Hematopoietic multipotent progenitor cell treated with erythropoietin and hydrocortisone succinate and interleukin-3 and kit ligand, for 17 days (in vitro differentiated cells): ENCODE results near the gene ZBTB38.

ENCODE experiments used
- DNase-seq: peaks from one replicate; pipeline ENCODE4 v3.0.0-alpha.2; 2015; ENCODE audit warnings: low spot score

Gene ZBTB38

DNA sequence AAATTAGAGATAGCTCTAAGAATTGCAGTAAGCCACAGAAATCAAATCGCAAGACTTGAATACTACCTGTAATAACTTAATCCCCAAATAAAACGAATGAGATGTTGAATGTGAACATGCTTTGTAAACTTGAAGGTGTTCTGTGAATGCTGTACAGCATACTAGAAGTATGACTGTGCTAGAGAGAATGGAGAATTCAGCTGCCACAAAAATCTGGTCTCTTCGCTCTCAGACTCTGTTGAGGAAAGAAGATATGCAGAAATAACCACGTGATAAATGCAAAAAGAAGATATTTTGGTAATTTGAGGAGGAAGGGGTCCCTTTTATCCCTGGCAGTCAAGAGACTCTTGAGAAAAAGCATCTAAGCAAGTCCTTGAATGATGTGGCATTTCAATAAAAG, 37.3 kb downstream of the ZBTB38 start:
- no peak for DNase-seq

DNA sequence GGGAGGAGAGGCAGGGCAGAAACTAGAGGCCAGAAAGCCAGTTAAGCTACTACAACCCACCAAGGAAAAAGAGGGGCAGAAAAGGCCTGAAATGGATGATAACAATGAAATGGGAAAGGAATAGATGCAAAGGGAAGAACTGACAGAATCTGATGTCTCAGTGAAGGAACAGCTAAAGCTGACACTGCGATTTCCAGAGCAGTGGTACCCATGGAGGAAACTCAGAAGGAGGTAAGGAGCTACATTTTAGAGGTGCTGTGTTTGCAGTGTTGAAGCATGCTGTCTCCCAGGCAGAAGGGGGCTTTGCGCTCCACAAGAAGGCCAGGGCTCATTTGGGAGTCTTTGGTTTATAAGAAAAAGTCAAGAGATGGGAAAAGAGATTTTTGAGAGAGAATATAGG, 38.0 kb downstream of the ZBTB38 start:
- no peak for DNase-seq

DNA sequence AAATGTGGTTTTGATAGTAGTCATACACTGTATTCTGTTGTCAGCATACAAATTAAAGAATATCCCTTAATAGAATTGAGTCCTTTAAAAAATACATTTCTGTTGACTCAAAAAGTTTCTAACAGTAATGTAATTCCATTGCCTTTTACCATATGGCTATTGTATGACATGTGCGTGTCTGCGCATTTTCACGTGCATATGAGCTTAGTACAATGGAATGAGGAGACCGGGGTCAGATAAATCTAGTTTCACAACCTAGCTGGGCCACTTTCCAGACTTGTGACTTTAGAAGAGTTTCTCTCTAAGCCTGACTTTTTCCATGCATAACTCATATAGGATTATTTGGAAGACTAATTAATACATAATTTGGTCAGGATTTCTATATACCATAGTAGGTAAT, 38.7 kb downstream of the ZBTB38 start:
- no peak for DNase-seq

DNA sequence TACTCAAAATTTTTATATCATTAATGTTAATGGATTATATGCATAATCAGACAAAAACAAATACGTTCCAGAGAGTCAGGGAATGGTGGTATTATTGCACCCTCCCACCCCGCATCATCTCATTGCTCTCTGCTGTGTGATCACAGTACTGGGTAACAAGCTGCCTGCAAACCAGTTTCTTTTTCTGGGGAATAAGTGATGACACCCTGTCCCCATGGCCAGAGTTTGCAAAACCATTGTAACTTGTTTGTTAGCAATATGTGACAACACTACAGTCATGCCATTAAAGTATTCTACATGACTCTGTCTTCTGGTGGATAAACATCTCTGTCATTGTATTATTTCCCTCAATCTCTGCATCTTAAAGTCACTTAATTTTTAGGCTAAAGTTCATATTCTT, 39.5 kb downstream of the ZBTB38 start:
- DNase-seq = no peak

DNA sequence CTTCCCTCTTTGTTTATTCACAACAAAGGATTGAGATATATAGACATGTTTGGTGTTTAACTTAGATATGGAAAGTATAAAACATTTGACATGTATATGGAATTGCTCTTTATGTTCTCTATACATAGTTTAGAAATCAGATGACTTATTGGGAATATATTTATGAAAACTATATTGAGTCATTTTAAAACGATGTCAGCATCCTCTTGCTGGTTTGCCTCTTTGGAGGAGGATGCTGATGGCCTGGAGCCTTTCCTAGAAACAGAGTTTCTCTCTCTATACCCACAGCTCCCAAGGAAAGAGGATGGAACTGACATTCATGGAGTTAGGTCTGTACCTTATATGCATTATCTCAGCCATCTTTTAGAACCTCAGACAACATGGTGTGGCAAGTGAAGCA, 40.3 kb downstream of the ZBTB38 start:
- no peak for DNase-seq

DNA sequence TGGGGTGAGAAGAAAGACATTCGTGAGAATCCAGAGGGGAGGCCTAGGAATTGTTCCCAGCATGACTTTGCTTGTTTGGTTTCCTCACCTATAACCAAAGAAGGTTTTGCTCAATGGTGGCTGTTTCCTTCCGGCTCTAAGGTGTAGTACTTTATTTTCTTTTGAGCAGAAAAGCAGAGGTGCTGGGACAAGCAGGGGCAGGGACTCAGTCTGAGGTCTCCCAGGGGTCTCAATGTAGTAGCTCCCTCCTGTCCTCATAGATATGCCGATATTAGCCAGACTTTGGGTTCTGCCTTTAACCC, 41.6 kb downstream of the ZBTB38 start:
- no peak for DNase-seq

DNA sequence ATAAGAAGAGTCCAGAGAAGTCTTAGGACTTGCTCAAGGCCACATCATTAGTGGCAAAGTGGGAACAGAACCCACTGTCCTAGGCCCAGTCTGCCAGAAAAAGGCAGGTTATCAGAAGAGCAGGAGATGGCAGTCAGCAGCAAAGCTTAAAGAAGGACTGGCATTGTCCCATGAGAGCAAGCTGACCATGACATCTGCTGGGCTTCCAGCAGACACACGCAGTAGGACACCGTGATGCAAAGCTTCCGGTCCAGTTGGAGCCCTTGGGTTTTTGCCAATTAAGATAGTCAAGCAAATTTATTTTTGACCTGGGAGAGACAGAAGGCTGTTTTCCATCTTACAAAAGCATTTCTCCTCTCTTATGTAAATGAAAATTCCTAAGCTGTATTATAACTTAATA, 42.1 kb downstream of the ZBTB38 start:
- no peak for DNase-seq

DNA sequence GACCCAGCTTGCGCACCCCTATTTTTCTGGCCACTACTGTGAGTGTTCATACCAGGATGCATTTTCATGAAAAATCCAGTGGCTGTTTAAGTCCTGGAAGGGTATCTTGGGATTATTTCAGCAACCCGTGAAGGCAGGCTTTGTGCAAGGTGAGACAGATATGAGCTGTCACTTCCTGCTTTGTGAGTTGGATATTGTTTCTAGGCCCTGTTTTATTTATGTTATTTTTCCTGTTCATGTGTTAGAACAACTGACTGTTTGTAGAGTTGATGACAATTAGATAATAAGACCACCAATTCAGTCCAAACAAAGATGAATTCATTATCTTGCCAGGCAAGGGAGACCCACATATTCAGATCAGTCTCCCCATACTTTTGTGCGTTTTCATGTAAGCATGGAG, 42.5 kb downstream of the ZBTB38 start:
- no peak for DNase-seq

DNA sequence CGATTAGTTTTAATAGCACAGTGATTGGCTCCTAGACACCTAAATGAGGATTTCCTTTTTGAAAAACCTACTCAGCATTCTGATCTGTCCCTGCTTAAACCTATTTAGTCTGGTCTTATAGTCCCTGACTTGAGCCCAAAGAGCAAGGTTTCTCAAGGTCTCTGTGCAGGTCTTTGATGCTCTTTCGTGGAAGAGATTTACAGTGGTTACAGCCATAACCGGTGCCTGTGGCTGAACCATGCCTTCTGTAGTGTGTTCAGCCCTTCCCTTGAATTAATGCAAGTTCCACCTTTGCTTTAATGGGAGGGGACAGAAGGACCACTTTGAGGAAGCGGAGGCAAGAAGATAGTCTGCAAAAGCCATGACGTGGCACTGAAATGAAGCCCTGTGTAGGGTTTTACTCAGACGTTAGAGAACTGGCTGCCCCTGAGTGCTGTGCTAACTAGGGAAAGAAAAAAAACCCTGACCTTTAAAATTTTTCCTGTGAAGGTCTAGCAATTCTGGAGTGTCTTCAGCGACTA, 43.0 kb downstream of the ZBTB38 start:
- no peak for DNase-seq

DNA sequence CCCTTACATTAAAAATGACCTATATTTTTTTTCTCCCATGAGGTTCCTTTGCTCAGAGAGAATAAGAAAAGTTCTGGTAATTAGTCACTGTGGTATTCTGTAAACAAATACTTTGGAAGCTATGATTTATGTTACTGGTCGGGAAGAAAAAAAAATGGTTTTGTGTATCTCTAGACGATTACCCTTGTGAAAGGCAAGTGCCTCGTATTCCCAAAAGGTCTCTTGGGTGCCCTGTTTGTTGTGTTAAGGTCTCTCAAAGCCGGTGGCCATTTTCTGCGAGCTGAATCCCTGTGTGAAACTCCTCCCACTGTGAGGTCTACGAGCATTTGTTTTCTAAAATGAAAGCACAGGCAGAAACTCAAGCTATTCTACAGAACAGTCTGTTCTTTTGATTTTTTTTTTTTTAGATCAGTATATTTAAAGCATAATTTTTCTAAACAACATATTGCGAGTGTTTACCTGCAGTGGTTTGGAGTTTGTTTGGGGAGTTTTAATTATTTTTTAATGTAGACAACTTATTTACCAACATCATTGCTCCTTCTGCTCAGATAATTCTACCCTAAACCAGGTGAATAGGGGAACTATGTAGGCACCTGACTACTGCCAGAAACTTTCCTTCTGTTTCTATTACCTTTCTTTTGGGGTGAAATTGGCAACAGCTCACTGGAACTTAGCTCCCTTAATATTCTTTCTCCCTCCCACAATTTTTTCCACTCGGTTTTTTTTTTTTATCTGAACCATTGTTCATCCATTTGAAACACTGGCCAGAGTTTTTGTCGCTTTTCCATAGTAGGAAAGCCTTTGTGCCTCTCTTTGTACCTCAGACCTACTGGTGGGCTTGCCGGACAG, 44.0 kb downstream of the ZBTB38 start:
- DNase-seq = peak; percentile 68

DNA sequence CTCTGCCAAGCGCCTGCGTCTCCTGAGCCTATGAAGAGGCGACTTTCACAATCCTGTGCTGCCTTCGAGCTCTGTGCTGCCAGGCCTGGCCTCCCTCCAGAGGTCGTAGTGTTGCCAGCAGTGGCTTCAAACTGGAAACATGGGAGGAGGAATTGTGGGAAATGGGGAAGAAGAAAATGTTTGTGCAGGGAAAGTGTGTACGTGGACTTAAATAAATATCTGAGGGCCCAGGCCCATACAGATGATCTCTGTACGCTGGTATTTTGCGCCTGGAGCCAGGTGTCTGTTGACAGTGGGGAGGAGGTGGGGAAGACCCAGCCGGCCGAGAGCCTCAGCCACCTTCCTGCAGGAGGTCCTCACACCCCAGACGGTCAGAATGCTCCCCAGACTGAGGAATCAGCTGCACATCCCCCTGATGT, 44.6 kb downstream of the ZBTB38 start:
- no peak for DNase-seq

DNA sequence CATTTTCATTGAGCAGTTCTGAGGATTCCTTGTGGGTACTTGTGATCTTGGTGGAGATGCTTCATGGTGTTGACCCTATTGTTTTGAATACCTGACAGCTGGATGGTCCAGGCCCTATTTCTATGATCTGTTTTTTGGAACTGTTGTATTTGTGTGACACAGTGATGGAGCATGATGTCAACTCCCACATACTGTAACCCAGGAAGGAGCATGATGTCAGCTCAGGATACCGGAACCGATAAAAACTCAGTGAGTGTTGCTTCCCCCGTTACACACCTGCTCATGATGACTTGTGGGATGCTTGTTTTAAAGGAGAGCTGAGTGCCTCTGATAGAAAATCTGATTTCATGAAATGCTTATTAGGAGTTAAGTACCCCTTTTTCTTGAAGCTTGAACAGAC, 45.1 kb downstream of the ZBTB38 start:
- DNase-seq = no peak

DNA sequence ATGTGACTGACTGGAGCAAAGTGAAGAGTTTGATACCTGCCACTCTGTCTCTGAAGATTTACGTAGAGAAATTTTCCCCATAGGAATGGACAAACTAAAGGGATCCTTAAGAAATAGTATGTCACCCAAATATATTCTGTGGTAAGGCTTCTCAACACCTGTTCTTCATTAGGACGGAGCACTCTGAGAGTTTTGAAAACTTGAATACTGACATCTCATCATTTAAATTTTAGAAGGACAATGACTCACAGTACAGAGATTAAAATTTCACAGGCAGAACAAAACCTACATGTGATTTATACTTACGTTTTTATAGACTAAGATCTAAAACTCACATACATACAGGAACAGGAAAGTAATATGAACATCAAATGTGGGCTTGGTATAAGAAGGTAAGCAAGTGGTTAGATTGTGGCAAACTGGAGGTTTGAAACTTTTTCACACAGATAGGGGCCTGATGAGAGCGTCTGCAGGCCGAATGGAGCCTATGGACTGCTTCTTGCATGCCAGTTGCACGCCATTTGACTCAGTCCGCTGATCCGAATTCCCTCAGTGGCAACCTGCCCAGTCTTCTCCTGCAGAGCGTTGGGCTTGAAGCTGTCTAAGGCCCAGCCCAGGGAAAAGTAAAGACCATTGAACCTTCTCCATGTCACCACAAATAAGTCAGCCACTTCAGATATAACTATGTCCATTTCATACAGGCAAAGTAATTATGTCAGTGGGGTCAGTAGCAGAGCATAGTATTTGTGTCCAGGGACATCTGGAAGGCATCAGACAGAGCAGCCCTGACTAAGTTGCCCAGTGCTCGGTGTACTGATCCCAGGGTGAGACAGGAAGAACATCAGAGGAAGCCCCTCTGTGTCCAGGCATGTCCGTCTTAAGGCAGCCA, 45.7 kb downstream of the ZBTB38 start:
- DNase-seq = no peak

DNA sequence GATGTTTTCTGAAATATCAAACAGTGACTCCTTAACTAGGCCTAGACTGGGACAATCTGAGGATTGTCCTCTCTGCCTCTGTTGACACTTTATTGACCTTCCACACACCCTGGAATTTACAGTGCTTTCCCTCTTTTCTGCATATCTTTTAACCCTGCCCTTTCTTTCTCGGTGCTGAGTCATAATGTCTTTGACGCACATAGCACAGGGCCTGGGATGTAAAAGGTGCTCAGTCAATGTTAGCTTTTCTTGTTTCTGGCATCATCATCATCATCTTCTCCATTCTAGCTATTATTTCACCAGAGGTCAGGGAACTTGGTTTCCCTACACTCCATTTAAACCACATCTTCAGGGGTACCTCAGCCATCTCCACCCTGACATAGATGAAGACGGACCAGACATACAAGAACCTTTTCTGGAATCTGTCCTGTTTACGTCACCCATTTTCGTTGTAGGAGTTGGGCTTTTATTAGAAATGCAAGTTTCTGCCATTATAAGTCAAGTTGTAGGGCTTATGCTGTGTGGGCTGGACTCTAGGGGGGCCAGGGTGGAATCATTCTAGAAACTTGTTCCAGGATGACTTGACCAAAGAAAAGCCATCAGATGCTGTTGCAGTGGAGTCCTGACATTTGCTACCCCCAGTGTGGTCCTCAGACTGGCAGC, 46.6 kb downstream of the ZBTB38 start:
- no peak for DNase-seq

DNA sequence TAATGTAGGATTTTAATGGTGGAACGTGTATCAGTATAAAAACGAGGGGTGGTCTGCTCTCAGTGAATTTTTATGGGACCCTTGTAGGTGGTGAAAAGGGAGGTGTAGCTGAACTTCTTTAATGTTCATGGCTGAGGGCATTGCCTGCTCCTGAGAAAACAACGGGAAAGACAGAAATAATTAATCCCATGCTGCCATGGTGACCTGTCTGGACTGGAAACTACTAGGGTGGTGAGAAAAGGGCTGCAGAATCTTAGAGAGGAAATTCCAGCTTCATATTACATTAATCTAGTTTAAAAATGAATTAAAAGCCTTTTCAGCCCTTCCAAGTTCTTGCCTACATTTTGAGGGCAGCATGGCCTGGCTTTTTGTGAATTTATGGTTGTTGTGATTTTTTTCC, 47.6 kb downstream of the ZBTB38 start:
- DNase-seq = no peak
